Ectodermal cell (in vitro differentiated cells): ENCODE results near the gene NUP58.

Experiments used
- H3K27ac ChIP-seq: 2 replicates; pipeline ENCODE4 v1.7.0; 2013; ENCODE audit warnings: mild to moderate bottlenecking, low read depth, low read length; ENCODE audit not compliant: insufficient read depth, poor library complexity, severe bottlenecking
- H3K27me3 ChIP-seq: 2 replicates; pipeline ENCODE4 v1.7.0; 2013; ENCODE audit warnings: mild to moderate bottlenecking, low read length; ENCODE audit not compliant: insufficient read depth, control insufficient read depth, poor library complexity, severe bottlenecking
- H3K36me3 ChIP-seq: one replicate; pipeline ENCODE4 v1.7.0; 2013; ENCODE audit warnings: low read length; ENCODE audit not compliant: control insufficient read depth, insufficient read depth
- H3K4me1 ChIP-seq: one replicate; pipeline ENCODE4 v1.7.0; 2013; ENCODE audit warnings: low read length; ENCODE audit not compliant: control insufficient read depth, insufficient read depth
- H3K4me3 ChIP-seq: 2 replicates; pipeline ENCODE4 v1.7.0; 2013; ENCODE audit warnings: low read depth, low read length, control low read depth; ENCODE audit not compliant: insufficient read depth
- H3K9me3 ChIP-seq: 2 replicates; pipeline ENCODE4 v1.7.0; 2013; ENCODE audit warnings: mild to moderate bottlenecking, low read length, moderate library complexity; ENCODE audit not compliant: control insufficient read depth
- WGBS, 2 experiments: methylation state at CpG; one replicate each; pipeline ENCODE4 v1.1.7; 2013; ENCODE audit warnings: missing lambda C conversion rate in 2 of 2; 5-methylcytosine and 5-hydroxymethylcytosine counted together

Gene NUP58

GRCh38 chr13:25281193-25281934, 20.1 kb upstream of the NUP58 start:
- peaks cover 3% of the 10 kb centered on the region for H3K4me1 ChIP-seq
- no peaks in the 10 kb centered on the region for H3K27me3 ChIP-seq
- no peaks in the 10 kb centered on the region for H3K9me3 ChIP-seq
- 69 to 71% methylated on average over 4 of the region's 4 CpGs for WGBS, 2 experiments
- no peaks in the 10 kb centered on the region for H3K36me3 ChIP-seq
- H3K27ac ChIP-seq = no peak overlapping the region
- H3K4me3 ChIP-seq = no peak overlapping the region

- Histone ChIP-seq H3K36me3 (no peaks in the 10 kb centered on the region), H3K27me3 (no peaks in the 10 kb centered on the region), H3K9me3 (no peaks in the 10 kb centered on the region), H3K4me3 (no peak overlapping the region), H3K27ac (no peak overlapping the region), H3K4me1 (peaks cover 3% of the 10 kb centered on the region)
- 61 to 69% methylated on average over 1 of the region's 1 CpG for WGBS, 2 experiments
Measured at GRCh38 chr13:25281935-25282332, 19.5 kb upstream of the NUP58 start.

- H3K36me3 ChIP-seq = no peaks in the 10 kb centered on the region
- H3K27me3 ChIP-seq = peaks cover 16% of the 10 kb centered on the region
- no peak overlapping the region for H3K27ac ChIP-seq
- H3K9me3 ChIP-seq = no peaks in the 10 kb centered on the region
- peaks cover 3% of the 10 kb centered on the region for H3K4me1 ChIP-seq
- 20 to 21% methylated on average over 25 of the region's 25 CpGs for WGBS, 2 experiments
- H3K4me3 ChIP-seq = peak overlapping the region; percentile 72
Measured at GRCh38 chr13:25286308-25286968, 15.0 kb upstream of the NUP58 start.

GRCh38 chr13:25286969-25287961, 14.2 kb upstream of the NUP58 start, which contains the start of gene MTMR6:
MTMR6 (minus strand) TSS chr13:25287488; CDS start chr13:25287247, 241 bp downstream.
- Histone ChIP-seq H3K4me3 (peak within 1 kb of the TSS; percentile 72), H3K9me3 (no peaks in the 10 kb centered on the region), H3K36me3 (no peaks in the 10 kb centered on the region), H3K27me3 (peaks cover 16% of the 10 kb centered on the region), H3K4me1 (peaks cover 3% of the 10 kb centered on the region), H3K27ac (no peak within 1 kb of the TSS)
- 3% methylated on average over 65 of the region's 65 CpGs for WGBS, 2 experiments

GRCh38 chr13:25288966-25289365, 12.5 kb upstream of the NUP58 start:
- no peaks in the 10 kb centered on the region for H3K36me3 ChIP-seq
- WGBS, 2 experiments = 88 to 96% methylated on average over 2 of the region's 2 CpGs
- H3K27ac ChIP-seq = no peak overlapping the region
- H3K9me3 ChIP-seq = no peaks in the 10 kb centered on the region
- no peak overlapping the region for H3K4me3 ChIP-seq
- peaks cover 16% of the 10 kb centered on the region for H3K27me3 ChIP-seq
- peaks cover 3% of the 10 kb centered on the region for H3K4me1 ChIP-seq

- H3K4me1 ChIP-seq = no peaks in the 10 kb centered on the region
- no peaks in the 10 kb centered on the region for H3K36me3 ChIP-seq
- H3K4me3 ChIP-seq = no peak overlapping the region
- H3K27ac ChIP-seq = no peak overlapping the region
- H3K9me3 ChIP-seq = no peaks in the 10 kb centered on the region
- peaks cover 30% of the 10 kb centered on the region for H3K27me3 ChIP-seq
- WGBS, 2 experiments = 93 to 100% methylated on average over 1 of the region's 1 CpG
Measured at GRCh38 chr13:25291691-25292090, 9.7 kb upstream of the NUP58 start.

- 59 to 72% methylated on average over 1 of the region's 1 CpG for WGBS, 2 experiments
- no peak overlapping the region for H3K4me3 ChIP-seq
Measured at GRCh38 chr13:25292301-25292700, 9.1 kb upstream of the NUP58 start.

GRCh38 chr13:25295228-25295627, 6.2 kb upstream of the NUP58 start:
- 80 to 93% methylated on average over 3 of the region's 3 CpGs for WGBS, 2 experiments
- peaks cover 37% of the 10 kb centered on the region for H3K27me3 ChIP-seq
- H3K4me3 ChIP-seq = no peak overlapping the region
- no peak overlapping the region for H3K27ac ChIP-seq
- no peaks in the 10 kb centered on the region for H3K4me1 ChIP-seq
- H3K9me3 ChIP-seq = no peaks in the 10 kb centered on the region
- no peaks in the 10 kb centered on the region for H3K36me3 ChIP-seq

More at GRCh38 chr13:25292301-25292700, 9.1 kb upstream of the NUP58 start:
- Histone ChIP-seq H3K36me3 (no peaks in the 10 kb centered on the region), H3K27ac (no peak overlapping the region), H3K4me1 (no peaks in the 10 kb centered on the region), H3K9me3 (no peaks in the 10 kb centered on the region), H3K27me3 (peaks cover 34% of the 10 kb centered on the region)

- H3K9me3 ChIP-seq = no peaks in the 10 kb centered on the region
- peaks cover 39% of the 10 kb centered on the region for H3K27me3 ChIP-seq
- H3K4me1 ChIP-seq = no peaks in the 10 kb centered on the region
- no peak overlapping the region for H3K4me3 ChIP-seq
- 82 to 94% methylated on average over 3 of the region's 3 CpGs for WGBS, 2 experiments
- no peak overlapping the region for H3K27ac ChIP-seq
- H3K36me3 ChIP-seq = no peaks in the 10 kb centered on the region
Measured at GRCh38 chr13:25295701-25296100, 5.7 kb upstream of the NUP58 start.
